HepG2 (cell line): Measurements from ENCODE around the gene DNAJC5. TPM values are rescaled to one million over a fixed set of nuclear protein-coding genes. Genes with fewer than 3 reads are reported as not detected.
A peak's percentile ranks its signal among the peaks of the same experiment; 100 is the strongest.

Source experiments
- ATAC-seq: fragments of 200-7000 bp; cut with Tn5 transposase; 3 replicates; pipeline ENCODE4 v1.9.1; 2020; ENCODE audit warnings: mild to moderate bottlenecking, moderate library complexity
- BruUV-seq: library from RNA; stranded (reverse); fragments of 400-500 nt; replicated peaks from 2 replicates; lab custom pipeline; 2021; lab: Mats Ljungman, UMichigan
- CTCF ChIA-PET: fragments of 300-600 bp; formaldehyde crosslinking; extraction: SDS; loops from one replicate; lab custom pipeline; 2021; ENCODE audit warnings: low total read pairs, inconsistent platforms, low intra/inter-chr PET ratio; lab: Yijun Ruan, JAX
- POLR2A ChIA-PET: fragments of 350-600 bp; sonication (Branson Sonifier 250); formaldehyde crosslinking; loops from one replicate; lab custom pipeline; 2020; ENCODE audit warnings: antibody characterized with exemption, inconsistent platforms; lab: Yijun Ruan, JAX
- DNase-seq: peaks from one replicate; pipeline ENCODE4 v3.0.0-alpha.2; 2015; ENCODE audit warnings: low spot score
- FAIRE-seq: peaks from 3 replicates; lab custom pipeline; 2011; peaks lifted over from hg19 to GRCh38; lab: Jason Lieb, UNC
- H2AFZ ChIP-seq: one replicate; pipeline ENCODE4 v1.6.1; 2011; ENCODE audit warnings: low read length, inconsistent platforms
- H3K27ac ChIP-seq: fragments of 300-600 bp; 3 replicates; pipeline ENCODE4 v1.8.0; 2011; ENCODE audit warnings: mixed run types, mild to moderate bottlenecking, mixed read lengths, low read length, inconsistent platforms; ENCODE audit not compliant: insufficient read depth; ENCODE audit errors: extremely low read length
- H3K27me3 ChIP-seq, 2 experiments: fragments of 200-600 bp in 1 of 2; 2 replicates in 1 of 2; 3 replicates in 1 of 2; pipeline versions ENCODE4 v1.6.0 to v1.8.0; 2011; ENCODE audit warnings: low read length in 2 of 2, mild to moderate bottlenecking in 2 of 2, moderate library complexity in 2 of 2, inconsistent platforms in 1 of 2; ENCODE audit not compliant: insufficient read depth in 2 of 2, control insufficient read depth in 1 of 2
- H3K36me3 ChIP-seq, 2 experiments: fragments of 200-600 bp in 1 of 2; replicated peaks in 1 of 2; 2 replicates in 1 of 2; 3 replicates in 1 of 2; pipeline versions ENCODE4 v1.5.1 to v1.8.0; 2011; ENCODE audit warnings: low read length in 2 of 2, inconsistent platforms in 1 of 2; ENCODE audit not compliant: insufficient read depth in 2 of 2, control insufficient read depth in 1 of 2
- H3K4me1 ChIP-seq: 2 replicates; pipeline ENCODE4 v1.5.1; 2012; ENCODE audit warnings: low read length, inconsistent platforms; ENCODE audit not compliant: insufficient read depth
- H3K4me2 ChIP-seq: 2 replicates; pipeline ENCODE4 v1.6.0; 2011; ENCODE audit warnings: low read depth, low read length, inconsistent platforms
- H3K4me3 ChIP-seq, 3 experiments: fragments of 200-600 bp in 1 of 3; sonication (generic), shearing (Covaris generic) in 1 of 3; replicated peaks in 1 of 3; 2 replicates each; pipeline ENCODE4 v1.5.1; 2011 to 2016; ENCODE audit warnings: low read length in 3 of 3, inconsistent platforms in 2 of 3, low read depth in 2 of 3, mild to moderate bottlenecking in 2 of 3, control low read depth in 1 of 3, mixed read lengths in 1 of 3; ENCODE audit not compliant: insufficient read depth in 1 of 3
- H3K79me2 ChIP-seq: one replicate; pipeline ENCODE4 v1.6.1; 2011; ENCODE audit warnings: low read length, inconsistent platforms; ENCODE audit not compliant: insufficient read depth
- H3K9ac ChIP-seq: 2 replicates; pipeline ENCODE4 v1.6.0; 2011; ENCODE audit warnings: mild to moderate bottlenecking, low read depth, low read length, inconsistent platforms; ENCODE audit not compliant: insufficient read depth
- H3K9me3 ChIP-seq: 2 replicates; pipeline ENCODE4 v1.5.1; 2012; ENCODE audit warnings: mild to moderate bottlenecking, low read length
- H4K20me1 ChIP-seq: 2 replicates; pipeline ENCODE4 v1.6.0; 2011; ENCODE audit warnings: inconsistent platforms, mild to moderate bottlenecking, low read length, moderate library complexity; ENCODE audit not compliant: insufficient read depth
- HNRNPK ChIP-seq: fragments of 200-400 bp; formaldehyde crosslinking; IDR thresholded peaks from 2 replicates; pipeline ENCODE4 v1.6.1; 2018; ENCODE audit warnings: low read length, low read depth, moderate library complexity, mild to moderate bottlenecking; ENCODE audit not compliant: poor library complexity, severe bottlenecking
- KDM5B ChIP-seq: sonication (generic); formaldehyde crosslinking; IDR thresholded peaks from 2 replicates; pipeline ENCODE4 v1.4.0; 2020; ENCODE audit warnings: missing genetic modification reagents, mild to moderate bottlenecking, borderline replicate concordance
- MBD4 ChIP-seq: IDR thresholded peaks from 2 replicates; pipeline ENCODE4 v1.6.1; 2012; ENCODE audit warnings: low read length, inconsistent platforms, borderline replicate concordance
- MEIS2 ChIP-seq: sonication (generic); formaldehyde crosslinking; IDR thresholded peaks from 2 replicates; pipeline ENCODE4 v1.9.0; 2021; ENCODE audit warnings: mild to moderate bottlenecking, missing genetic modification reagents
- NR1H2 ChIP-seq: sonication (generic); formaldehyde crosslinking; IDR thresholded peaks from 2 replicates; pipeline ENCODE4 v1.8.1; 2022; ENCODE audit warnings: low read depth, missing genetic modification reagents, borderline replicate concordance
- PCBP1 ChIP-seq: fragments of 200-400 bp; formaldehyde crosslinking; IDR thresholded peaks from 2 replicates; pipeline ENCODE4 v1.6.1; 2017; ENCODE audit warnings: mild to moderate bottlenecking, low read depth, low read length, borderline replicate concordance
- POLR2G ChIP-seq: fragments of 200-400 bp; formaldehyde crosslinking; IDR thresholded peaks from 2 replicates; pipeline ENCODE4 v1.6.1; 2018; ENCODE audit warnings: mild to moderate bottlenecking, low read depth, low read length, moderate library complexity
- RAD51 ChIP-seq: fragments of 450-650 bp; IDR thresholded peaks from 2 replicates; pipeline ENCODE4 v1.6.1; 2016; ENCODE audit warnings: borderline replicate concordance
- RBM22 ChIP-seq: fragments of 200-400 bp; formaldehyde crosslinking; optimal IDR thresholded peaks from 2 replicates; pipeline ENCODE3; 2017; ENCODE audit warnings: mild to moderate bottlenecking, low read length, moderate library complexity
- ZBTB7A ChIP-seq: sonication (generic); formaldehyde crosslinking; IDR thresholded peaks from 2 replicates; pipeline ENCODE4 v1.8.0; 2022; ENCODE audit warnings: mild to moderate bottlenecking, missing genetic modification reagents
- ZMYM3 ChIP-seq: sonication (generic); formaldehyde crosslinking; IDR thresholded peaks from 2 replicates; pipeline ENCODE4 v1.5.1; 2020; ENCODE audit warnings: mild to moderate bottlenecking, missing genetic modification reagents
- ZNF143 ChIP-seq: sonication (generic); formaldehyde crosslinking; IDR thresholded peaks from 2 replicates; pipeline ENCODE4 v1.4.0; 2020; ENCODE audit warnings: missing genetic modification reagents
- ZNF589 ChIP-seq: sonication (generic); formaldehyde crosslinking; conservative IDR thresholded peaks from 2 replicates; pipeline ENCODE4 v1.8.0; 2022; ENCODE audit warnings: mild to moderate bottlenecking, moderate library complexity, missing genetic modification reagents
- ZNF598 ChIP-seq: sonication (generic); formaldehyde crosslinking; IDR thresholded peaks from 2 replicates; pipeline ENCODE4 v1.5.1; 2020; ENCODE audit warnings: mild to moderate bottlenecking, missing genetic modification reagents, borderline replicate concordance
- ZNF775 ChIP-seq: sonication (generic); formaldehyde crosslinking; IDR thresholded peaks from 2 replicates; pipeline ENCODE4 v1.4.0; 2020; ENCODE audit warnings: missing genetic modification reagents, mild to moderate bottlenecking, moderate library complexity, borderline replicate concordance
- WGBS: methylation state at CpG from one replicate; pipeline ENCODE4 v1.1.6; 2017; ENCODE audit warnings: low lambda C conversion rate; 5-methylcytosine and 5-hydroxymethylcytosine counted together
- in situ Hi-C: cut with HindIII; loops from 2 replicates; pipeline ENCODE4 v1.10.0; 2017; ENCODE audit warnings: low pct_unique_long_range_greater_than_20kb; ENCODE audit not compliant: extremely low pct_ligation_motif_present
- intact Hi-C: fragments of 100-400 bp; cut with micrococcal nuclease; formaldehyde crosslinking; loops from one replicate; pipeline ENCODE4 v1.10.0; 2022; ENCODE audit not compliant: unreplicated experiment
- polyA plus RNA-seq, 8 experiments: library from polyadenylated mRNA; depleted of rRNA in 3 of 8; stranded (reverse) in 7 of 8; unstranded in 1 of 8; fragments of >200 nt; fragmentation: Illumina TruSeq in 4 of 8; extraction: Trizol in 4 of 8; gene quantifications; 2 replicates each; pipeline versions ENCODE4 v1.2.1 to v1.2.3, GENCODE V29; 2011 to 2016; ENCODE audit warnings: low read depth in 4 of 8, missing spikeins in 1 of 8, mixed read lengths in 1 of 8; ENCODE audit not compliant: insufficient read depth in 1 of 8
- total RNA-seq, 5 experiments: library from RNA; depleted of rRNA; stranded (reverse); fragments of >200 nt; fragmentation: Illumina TruSeq; extraction: Trizol; gene quantifications; 2 replicates each; pipeline ENCODE4 v1.2.3, GENCODE V29; 2016; ENCODE audit warnings: low read depth in 1 of 5
- TF ChIP-seq, protein P1 (sequence below): sonication (generic); formaldehyde crosslinking; IDR thresholded peaks from 2 replicates; pipeline ENCODE4 v1.8.1; 2022; ENCODE audit warnings: mild to moderate bottlenecking, missing genetic modification reagents
- TF ChIP-seq, protein P2 (sequence below): IDR thresholded peaks from 2 replicates; pipeline ENCODE4 v1.6.1; 2016; ENCODE audit warnings: missing biosample characterization, missing genetic modification reagents, low read depth

The DNAJC5 gene
- total and polyA plus RNA-seq, 2 of the 13 experiments (the other 11 are each of a cell fraction or from before 2014, with no cell fraction given): 42.8 to 64.5 TPM

DNA sequence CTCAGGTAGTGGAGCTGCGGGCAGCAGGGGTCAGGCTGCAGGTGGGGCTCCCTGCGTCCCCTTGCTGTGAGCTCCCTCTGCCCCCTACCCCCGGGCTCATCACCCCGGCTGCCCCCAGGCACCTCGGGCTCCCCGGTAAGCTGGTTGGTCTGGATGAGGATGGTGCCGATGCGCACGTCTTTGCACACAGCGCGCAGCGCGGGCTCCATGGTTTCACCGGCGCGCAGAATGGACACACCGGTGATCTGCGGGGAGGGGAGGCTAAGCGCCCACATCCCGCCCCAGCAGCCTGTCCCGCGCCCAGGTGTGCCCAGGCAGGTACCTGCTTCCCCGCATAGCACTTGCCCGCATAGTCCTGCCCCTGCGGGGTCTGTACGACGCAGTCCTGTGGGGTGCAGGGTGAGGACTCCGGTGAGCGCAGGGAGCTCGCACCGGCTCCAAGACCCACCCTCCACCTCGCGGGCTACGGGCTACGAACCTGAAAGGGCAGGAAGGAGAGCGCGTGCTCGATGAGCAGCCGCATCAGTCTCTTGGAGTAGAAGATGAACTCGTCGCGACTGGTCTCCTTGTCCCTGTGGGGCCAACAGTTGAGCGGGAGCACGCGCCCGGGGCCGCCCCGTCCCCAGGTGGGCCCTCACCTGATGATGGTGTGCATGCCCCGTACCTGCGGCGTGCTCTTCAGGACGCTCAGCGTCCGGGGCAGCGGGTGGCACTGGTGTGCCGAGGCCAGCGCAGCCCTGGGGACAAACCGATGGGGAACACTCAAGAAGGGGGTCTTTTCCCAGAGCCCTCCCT, 45.7 kb downstream of the DNAJC5 start (continued):
- no peak for TF ChIP-seq ZNF775
- TF ChIP-seq, protein P1, sequence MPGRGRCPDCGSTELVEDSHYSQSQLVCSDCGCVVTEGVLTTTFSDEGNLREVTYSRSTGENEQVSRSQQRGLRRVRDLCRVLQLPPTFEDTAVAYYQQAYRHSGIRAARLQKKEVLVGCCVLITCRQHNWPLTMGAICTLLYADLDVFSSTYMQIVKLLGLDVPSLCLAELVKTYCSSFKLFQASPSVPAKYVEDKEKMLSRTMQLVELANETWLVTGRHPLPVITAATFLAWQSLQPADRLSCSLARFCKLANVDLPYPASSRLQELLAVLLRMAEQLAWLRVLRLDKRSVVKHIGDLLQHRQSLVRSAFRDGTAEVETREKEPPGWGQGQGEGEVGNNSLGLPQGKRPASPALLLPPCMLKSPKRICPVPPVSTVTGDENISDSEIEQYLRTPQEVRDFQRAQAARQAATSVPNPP (CRISPR knock-in tag): no peak
- no peak for TF ChIP-seq ZNF598
- TF ChIP-seq ZNF589 (CRISPR knock-in tag): no peak
- TF ChIP-seq POLR2G: peak; percentile 49
- no peak for TF ChIP-seq RAD51

DNA sequence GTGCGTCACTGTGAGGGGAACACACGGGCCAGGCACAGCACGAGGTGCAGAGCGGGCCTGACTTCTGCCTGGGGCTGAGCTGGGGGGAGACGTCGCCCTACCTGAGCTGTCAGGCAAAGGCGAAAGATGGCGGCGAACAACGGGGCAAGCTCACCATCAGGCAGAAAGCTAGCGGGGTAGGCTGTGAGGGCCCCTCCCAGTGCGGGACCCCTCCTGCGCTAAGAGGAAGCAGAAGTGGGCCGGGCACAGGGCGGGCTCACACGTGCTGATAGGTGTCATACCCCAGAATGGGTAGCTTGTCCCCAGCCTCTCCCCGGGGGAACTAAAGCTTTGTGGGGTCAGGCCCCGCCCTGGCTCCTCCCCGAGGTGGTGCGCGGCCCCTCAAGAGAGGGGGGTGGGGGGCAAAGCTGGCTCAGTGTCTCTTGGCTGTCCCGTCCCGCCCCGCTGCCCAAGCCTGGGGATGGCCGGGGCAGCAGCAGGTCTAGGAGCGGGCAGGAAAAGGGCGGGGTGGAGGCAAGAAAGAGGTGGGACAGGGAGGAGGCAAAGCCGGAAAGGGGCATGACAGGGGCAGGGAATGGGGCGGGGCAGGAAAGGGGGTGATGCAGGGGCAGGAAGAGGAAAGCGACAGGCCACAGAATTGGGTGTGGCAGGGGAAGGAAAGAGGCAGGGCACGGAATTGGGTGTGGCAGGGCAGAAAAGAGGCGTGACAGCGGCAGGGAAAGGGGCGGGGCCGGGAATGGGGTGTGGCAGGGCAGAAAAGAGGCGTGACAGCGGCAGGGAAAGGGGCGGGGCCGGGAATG, 46.6 kb downstream of the DNAJC5 start:
- intact Hi-C loops (no loop called here), in situ Hi-C loops (no loop called here)
- no peak overlapping the region for H3K9ac ChIP-seq
- ChIA-PET CTCF (no interaction called here), POLR2A (interaction anchor here (1.8 kb wide), 1 partner anchor 16 kb away, joined by 11 read pairs; the partner anchor contains the start of gene UCKL1)
- no peak overlapping the region for H3K4me2 ChIP-seq
- no peak overlapping the region for H3K4me3 ChIP-seq
- H3K27ac ChIP-seq: no peak overlapping the region
- peaks cover 30% of the 10 kb centered on the region; the same call in 1 of the 2 replicates for H4K20me1 ChIP-seq
- H3K79me2 ChIP-seq: peaks cover 7% of the 10 kb centered on the region
- 97% methylated on average over 39 of the region's 39 CpGs for WGBS
- no TSS peak for BruUV-seq
- H3K36me3 ChIP-seq: peaks cover 50 to 77% of the 10 kb centered on the region in 2 experiments
- H3K27me3 ChIP-seq: no peaks in the 10 kb centered on the region
- ATAC-seq (no peak; the same call in 2 of the 3 replicates), FAIRE-seq (no peak), DNase-seq (no peak)
- H2AFZ ChIP-seq: no peak overlapping the region
- H3K9me3 ChIP-seq: no peaks in the 10 kb centered on the region
- no peaks in the 10 kb centered on the region for H3K4me1 ChIP-seq
- no peak for TF ChIP-seq NR1H2
- no peak for TF ChIP-seq ZMYM3 (CRISPR knock-in tag)
- TF ChIP-seq PCBP1: peak; percentile 94; the same call in 1 of the 2 replicates
- TF ChIP-seq MEIS2: no peak
- no peak for TF ChIP-seq ZNF143 (CRISPR knock-in tag)
- TF ChIP-seq KDM5B (CRISPR knock-in tag): no peak
- TF ChIP-seq, protein P2, sequence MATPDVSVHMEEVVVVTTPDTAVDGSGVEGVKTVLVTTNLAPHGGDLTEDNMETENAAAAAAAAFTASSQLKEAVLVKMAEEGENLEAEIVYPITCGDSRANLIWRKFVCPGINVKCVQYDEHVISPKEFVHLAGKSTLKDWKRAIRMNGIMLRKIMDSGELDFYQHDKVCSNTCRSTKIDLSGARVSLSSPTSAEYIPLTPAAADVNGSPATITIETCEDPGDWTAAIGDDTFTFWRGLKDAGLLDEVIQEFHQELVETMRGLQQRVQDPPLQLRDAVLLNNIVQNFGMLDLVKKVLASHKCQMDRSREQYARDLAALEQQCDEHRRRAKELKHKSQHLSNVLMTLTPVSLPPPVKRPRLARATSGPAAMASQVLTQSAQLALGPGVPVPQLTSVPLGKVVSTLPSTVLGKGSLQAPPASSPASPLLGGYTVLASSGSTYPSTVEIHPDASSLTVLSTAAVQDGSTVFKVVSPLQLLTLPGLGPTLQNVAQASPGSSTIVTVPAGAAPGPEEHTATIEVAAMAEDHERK (CRISPR knock-in tag): no peak
- TF ChIP-seq POLR2G: peak; percentile 18; the same call in 1 of the 2 replicates
- peak; percentile 82 for TF ChIP-seq RBM22
- TF ChIP-seq MBD4: no peak
- TF ChIP-seq HNRNPK: peak; percentile 59
- 0 out of 2 replicates have a peak, but pooled peaks have one; percentile 44 for TF ChIP-seq ZBTB7A (CRISPR knock-in tag)
